LNCaP clone FGC (cell line): ENCODE results near the gene ADARB1.

Source experiments
- DNase-seq: peaks from one replicate; pipeline ENCODE4 v3.0.0-alpha.2; 2011; ENCODE audit warnings: low read depth
- H3K4me3 ChIP-seq: 2 replicates; pipeline ENCODE4 v1.5.1; 2011; ENCODE audit warnings: mild to moderate bottlenecking, low read depth, low read length, control low read depth
- TF ChIP-seq, protein P1 (sequence below): IDR thresholded peaks from 2 replicates; pipeline ENCODE4 v1.5.1; 2012; ENCODE audit warnings: mild to moderate bottlenecking; ENCODE audit not compliant: control insufficient read depth, insufficient read depth; ENCODE audit errors: extremely low read depth

ADARB1 gene

DNA sequence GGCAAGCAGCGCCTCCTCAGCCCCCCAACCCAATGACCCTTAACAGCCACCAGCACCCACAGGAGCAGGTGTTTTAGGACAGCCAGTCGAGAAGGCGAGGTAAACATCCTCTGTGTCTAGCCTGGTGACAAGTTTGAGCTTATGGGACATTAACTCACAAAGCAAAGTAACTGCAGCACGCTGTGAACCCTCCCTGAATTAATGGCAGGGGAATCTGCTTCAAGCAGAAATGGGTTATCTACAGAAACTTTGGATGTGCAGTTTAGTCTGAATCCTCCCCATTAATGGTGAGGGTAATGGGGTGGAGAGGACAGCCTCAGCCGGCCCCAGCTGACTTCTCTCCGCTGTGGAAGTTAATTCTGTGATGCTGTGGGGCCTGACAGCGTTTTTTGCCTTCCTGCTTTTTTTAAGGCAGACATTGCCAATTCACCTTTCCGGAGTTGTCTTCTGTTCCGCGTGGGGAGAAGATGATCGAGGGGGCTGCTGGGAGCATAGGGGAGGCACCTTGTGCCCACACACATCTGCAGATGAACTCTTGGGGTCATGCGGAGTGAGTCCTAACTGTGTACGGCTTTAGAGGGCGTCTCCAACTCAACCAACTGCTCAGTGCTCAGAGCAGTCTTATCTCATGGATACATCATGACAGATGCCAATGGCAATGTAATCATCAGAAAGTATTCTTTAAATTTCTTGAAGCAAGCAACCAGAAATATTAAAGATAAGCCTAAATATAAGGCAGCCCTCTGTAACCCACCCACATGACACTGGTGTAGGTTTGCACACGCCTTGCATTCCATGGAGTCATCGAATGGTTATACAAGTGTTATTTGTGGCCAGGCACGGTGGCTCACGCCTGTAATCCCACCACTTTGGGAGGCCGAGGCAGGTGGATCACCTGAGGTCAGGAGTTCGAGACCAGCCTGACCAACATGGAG lies 172.3 kb downstream of the ADARB1 start:
- no peak for DNase-seq
- TF ChIP-seq, protein P1, sequence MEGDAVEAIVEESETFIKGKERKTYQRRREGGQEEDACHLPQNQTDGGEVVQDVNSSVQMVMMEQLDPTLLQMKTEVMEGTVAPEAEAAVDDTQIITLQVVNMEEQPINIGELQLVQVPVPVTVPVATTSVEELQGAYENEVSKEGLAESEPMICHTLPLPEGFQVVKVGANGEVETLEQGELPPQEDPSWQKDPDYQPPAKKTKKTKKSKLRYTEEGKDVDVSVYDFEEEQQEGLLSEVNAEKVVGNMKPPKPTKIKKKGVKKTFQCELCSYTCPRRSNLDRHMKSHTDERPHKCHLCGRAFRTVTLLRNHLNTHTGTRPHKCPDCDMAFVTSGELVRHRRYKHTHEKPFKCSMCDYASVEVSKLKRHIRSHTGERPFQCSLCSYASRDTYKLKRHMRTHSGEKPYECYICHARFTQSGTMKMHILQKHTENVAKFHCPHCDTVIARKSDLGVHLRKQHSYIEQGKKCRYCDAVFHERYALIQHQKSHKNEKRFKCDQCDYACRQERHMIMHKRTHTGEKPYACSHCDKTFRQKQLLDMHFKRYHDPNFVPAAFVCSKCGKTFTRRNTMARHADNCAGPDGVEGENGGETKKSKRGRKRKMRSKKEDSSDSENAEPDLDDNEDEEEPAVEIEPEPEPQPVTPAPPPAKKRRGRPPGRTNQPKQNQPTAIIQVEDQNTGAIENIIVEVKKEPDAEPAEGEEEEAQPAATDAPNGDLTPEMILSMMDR: no peak
- H3K4me3 ChIP-seq: no peak overlapping the region

DNA sequence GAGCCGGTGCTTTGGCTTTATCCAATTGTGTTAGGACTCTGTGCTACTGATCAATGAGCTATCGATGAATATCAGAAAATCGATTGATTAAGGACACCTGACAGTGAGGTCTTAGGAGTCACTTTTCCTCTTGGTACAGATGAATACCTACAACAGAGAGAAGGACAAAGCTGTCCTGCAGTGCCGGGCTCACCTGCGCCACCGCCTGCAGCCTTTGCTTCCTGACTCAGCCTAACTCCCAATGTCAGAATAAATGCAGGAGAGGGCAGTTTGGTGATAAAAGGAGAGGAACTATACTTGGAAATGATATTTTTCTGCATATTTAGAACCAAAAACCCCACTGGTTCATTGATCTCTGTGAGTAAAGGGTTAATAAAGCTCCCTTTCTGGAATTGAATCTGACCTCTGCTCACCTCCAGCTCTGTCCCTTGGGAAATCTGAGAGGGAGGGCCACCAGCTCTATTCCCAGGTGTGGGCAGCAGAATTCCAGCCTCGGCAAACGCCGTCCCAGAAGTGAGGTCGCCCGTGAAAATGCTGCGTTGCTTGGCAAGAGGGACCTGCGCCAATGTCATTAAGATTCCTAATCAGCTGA lies 174.0 kb downstream of the ADARB1 start:
- no peak overlapping the region for H3K4me3 ChIP-seq
- no peak for DNase-seq
- TF ChIP-seq, protein P1: no peak

DNA sequence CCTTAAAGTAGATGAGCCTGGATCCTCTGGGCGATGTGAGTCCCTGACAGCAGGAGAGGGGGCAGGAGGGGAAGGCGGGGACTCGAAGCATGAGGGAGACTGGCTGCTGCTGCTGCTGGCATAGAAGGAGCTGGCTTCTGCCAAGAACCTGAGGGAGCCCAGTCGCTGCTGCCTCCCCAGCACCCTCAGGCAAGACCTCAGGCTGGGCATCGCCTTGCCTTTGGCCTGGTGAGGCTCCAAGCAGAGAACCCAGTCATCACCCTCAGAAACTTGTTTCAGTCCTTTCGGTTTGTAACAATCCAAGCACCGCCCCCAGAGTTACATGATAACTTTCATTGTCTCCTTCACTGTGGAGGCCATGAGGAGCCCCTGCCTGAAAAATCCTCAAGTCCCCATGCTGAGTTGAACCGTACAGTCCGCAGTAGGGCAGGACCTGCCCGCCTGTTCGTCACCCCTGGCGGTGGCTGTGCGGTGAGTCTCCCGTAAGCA lies 174.6 kb downstream of the ADARB1 start:
- no peak overlapping the region for H3K4me3 ChIP-seq
- no peak for DNase-seq

DNA sequence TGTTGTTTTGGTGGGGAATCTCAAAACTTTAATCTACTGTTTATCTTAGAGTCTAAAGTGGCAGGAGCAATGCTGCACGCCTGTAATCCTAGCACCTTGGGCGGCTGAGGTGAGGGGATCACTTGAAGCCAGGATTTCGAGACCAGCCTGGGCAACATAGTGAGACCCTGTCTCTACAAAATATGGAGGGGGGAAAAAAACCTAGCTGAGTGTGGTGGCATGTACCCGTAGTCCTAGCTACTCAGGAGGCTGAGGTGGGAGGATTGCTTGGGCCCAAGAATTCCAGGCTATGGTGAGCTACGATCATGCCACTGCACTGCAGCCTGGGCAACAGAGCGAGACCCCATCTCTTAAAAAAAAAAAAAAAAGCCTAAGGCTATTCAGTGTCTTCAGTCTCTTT lies 175.2 kb downstream of the ADARB1 start:
- no peak overlapping the region for H3K4me3 ChIP-seq
- TF ChIP-seq, protein P1: no peak
- no peak for DNase-seq

More for the DNA sequence above, 174.6 kb downstream of the ADARB1 start:
- TF ChIP-seq, protein P1: no peak

DNA sequence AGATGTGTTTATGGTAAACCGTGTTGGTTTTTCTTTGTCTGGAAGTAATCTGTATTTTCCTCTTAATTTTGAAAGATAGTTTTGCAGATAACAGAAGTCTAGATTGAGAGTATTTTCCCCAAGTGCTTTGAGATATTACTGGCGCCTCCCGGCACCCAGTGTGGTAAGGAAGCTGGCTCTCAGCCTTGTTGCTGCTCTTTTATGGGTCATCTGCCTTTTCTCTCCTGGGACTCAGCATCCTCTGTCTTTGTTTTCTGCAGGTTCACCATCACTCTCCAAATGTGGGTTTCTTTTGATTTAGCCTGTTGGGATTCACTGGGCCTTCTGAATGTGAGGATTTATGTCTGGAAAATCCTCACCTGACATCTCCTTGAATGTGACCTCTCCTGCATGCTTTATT lies 175.9 kb downstream of the ADARB1 start:
- TF ChIP-seq, protein P1: no peak

DNA sequence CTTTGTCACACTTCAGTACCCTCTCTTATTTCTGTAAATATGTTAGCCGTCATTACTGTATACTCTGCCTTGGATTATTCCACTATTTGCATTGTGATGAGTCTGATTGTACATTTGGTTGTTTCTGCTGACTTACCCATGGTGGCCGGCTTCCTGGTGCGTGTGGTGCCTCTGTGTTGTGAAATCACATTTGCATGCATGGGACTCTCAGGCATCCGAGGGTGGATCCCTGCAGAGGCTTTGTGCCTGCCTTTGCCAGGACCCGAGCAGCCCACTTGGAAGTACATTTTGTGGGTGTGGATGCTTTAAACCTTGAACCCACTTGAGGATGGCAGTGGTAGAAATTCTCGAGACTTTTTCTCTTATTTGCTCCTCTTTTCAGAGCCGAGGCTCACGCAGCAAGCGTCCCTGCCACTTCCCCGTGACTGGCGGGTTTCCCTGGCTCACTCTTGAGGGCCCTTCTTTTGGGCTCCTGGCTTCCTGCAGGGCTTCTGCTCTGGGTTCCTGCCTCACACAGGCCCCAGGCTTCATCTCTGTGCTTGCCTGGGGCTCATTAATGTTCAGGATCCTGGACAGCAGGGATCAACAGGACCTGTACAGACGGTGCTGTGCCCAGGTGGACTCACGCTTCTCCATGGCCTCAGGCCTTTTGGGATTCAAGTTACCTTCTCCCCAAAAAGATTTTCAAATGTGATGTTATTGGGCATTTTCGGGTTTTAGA lies 176.7 kb downstream of the ADARB1 start:
- no peak for DNase-seq
- H3K4me3 ChIP-seq: no peak overlapping the region
- TF ChIP-seq, protein P1: no peak

More for the DNA sequence above, 175.9 kb downstream of the ADARB1 start:
- no peak overlapping the region for H3K4me3 ChIP-seq
- no peak for DNase-seq
